Pulmonary artery endothelial cell (primary cell): Measurements from ENCODE around the gene SRSF12. TPM values are rescaled to one million over a fixed set of nuclear protein-coding genes. Genes with fewer than 3 reads are reported as not detected.
"Not testable (repeated sequence)": the region's sequence is repeated elsewhere in the genome, so short reads cannot be mapped to it uniquely, and the experiment has no call there.

Experiments
- DNase-seq: peaks from one replicate; pipeline ENCODE4 v3.0.0-alpha.2; 2011; ENCODE audit warnings: low read depth, low spot score
- total RNA-seq: library from RNA; depleted of rRNA; stranded (reverse); fragments of >200 nt; gene quantifications from 2 replicates; pipeline ENCODE4 v1.2.3, GENCODE V29; 2014

Gene SRSF12
- total RNA-seq, 1 donor from 2014 or later = 0.46 TPM

DNA sequence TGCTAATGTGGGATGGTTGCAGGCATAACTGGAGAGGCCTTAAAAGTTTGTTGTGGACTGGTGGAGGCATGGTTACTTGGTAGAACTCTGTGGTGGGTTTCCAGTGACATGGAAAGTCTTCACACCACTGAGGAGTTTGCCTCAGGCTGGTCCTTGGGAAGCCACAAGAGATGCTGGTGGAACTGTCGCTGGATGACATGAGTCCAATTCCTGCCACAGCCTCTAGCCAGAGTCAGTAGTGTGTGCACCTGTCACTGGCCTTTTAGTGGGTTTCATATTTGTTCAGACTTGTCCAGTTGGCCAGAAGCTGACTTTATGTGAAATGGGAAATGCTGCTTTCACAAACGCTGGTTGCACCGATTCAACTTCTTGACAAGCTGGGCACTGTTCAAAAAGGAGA, 13.7 kb upstream of the SRSF12 start:
- DNase-seq = no peak

DNA sequence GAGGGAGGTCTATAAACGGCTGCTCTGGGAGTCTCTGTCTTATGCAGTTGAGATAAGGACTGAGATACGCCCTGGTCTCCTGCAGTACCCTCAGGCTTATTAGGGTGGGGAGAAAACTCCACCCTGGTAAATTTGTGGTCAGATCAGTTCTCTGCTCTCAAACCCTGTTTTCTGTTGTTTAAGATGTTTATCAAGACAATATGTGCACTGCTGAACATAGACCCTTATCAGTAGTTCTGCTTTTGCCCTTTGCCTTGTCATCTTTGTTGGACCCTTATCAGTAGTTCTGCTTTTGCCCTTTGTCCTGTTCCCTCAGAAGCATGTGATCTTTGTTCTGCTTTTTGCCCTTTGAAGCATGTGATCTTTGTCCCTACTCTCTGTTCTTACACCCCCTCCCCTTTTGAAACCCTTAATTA, 10.4 kb upstream of the SRSF12 start:
- DNase-seq = not testable (repeated sequence)

GRCh38 chr6:89122625-89123024, 4.8 kb upstream of the SRSF12 start:
- no peak for DNase-seq

DNA sequence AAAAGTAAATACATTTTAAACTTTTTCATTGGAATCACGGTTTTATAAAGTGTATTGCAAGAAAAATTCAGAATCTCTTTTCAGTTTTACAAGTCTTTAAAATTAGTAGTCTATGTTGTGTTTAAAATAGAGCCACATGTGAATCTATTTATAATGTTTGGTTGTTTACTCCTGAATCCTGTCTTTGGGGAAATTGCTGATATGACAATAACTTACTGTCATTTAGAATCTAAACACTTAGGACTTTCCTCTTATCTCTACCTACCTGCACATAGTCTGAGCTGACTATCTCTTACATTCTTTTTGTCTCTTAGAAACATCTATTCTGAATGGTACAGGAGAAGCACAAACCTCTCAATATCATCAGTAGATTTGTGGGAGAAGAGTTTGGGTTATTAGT, 4.1 kb upstream of the SRSF12 start:
- DNase-seq = no peak

GRCh38 chr6:89120371-89120770, 2.5 kb upstream of the SRSF12 start:
- DNase-seq = no peak

GRCh38 chr6:89118931-89119330, 1.1 kb upstream of the SRSF12 start:
- no peak for DNase-seq

DNA sequence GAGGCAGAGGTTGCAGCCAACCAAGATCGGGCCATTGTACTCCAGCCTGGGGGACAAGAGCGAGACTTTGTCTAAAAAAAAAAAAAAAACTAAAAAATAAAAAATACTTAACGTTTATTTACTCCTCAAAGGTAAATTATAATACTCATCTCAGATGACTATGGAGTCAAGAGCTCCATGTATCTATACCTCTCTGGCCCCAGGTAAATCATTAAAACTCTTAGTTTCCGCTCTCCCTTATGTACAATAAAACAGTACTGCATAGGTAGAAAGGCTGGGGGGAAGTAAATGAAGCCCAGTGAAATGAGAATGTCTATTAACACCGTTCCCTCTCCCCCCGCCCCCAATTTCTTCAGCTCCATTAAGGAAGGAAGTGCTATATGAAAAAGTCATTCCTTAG, 1.2 kb downstream of the SRSF12 start:
- DNase-seq = no peak

- DNase-seq = no peak
Observed at GRCh38 chr6:89111933-89112332, 5.9 kb downstream of the SRSF12 start.

DNA sequence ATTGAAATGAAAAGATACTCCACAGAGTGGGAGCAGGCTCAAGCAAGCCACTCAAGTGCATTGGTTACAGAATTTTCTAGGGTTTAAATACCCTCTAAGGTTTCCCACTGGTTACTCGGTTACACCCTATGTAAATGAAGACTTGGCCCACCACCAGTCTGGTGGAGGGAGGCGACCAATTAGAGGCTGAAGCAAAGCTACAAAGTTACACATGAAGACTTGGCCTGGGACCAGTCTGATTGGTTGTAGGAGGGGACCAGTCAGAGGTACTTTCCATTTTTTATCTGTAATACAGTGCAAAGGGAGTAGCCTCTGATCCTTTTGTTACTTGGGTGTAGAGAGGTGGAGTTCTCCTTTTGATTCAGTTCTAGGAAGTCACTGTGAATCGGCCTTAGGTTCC, 7.6 kb downstream of the SRSF12 start:
- no peak for DNase-seq

- no peak for DNase-seq
Observed at GRCh38 chr6:89100114-89100513, 17.8 kb downstream of the SRSF12 start.

DNA sequence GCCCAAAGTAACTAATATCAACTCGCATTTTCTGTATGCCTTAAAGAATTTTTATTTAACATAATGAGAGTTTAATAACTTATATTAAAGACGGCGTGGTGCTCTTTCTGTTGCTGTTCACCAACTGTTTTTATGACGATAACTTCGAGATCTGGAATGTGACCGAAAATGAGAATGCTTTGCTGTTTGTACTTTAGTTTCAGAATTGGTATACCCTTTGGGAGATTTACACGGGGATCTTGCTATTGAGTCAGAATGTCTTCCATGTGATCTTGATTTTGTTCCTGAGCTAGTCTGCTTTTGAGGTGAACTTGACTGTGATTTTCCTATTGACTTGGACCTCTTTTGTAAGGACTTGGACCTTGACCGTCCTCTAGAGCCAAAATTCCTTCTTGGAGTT, 19.4 kb downstream of the SRSF12 start:
- no peak for DNase-seq

GRCh38 chr6:89087881-89088280, 30.0 kb downstream of the SRSF12 start:
- DNase-seq = no peak

DNA sequence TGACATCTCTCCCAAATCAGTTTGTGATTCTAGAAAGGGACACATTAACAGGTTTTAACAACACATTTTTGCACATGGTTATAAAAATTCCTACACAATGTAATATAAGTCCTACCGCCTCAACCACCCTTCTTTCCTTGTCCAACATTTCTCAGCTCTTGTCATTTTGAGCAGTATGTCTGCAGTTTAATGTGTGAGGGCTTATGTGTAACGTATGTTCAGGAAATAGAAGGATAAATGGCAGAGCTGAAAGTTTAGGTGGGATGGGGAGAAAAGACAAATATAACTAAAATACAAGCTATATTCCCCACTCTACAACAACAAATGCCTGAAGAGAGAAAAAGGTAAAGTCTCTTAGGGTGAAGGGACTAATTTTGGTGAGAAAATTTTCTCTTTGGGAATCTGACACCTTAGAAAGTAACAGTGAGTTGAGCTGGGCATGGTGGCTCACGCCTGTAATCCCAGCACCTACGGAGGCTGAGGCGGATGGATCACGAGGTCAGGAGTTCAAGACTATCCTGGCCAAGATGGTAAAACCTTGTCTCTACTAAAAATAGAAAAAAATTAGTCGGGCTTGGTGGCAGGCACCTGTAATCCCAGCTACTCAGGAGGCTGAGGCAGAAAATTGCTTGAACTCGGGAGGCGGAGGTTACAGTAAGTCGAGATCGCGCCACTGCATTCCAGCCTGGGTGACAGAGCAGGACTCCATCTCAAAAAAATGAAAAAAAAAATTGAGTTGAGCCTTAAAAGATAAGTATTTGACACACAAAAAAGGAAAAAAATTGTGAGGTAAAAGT, 32.3 kb downstream of the SRSF12 start:
- no peak for DNase-seq

DNA sequence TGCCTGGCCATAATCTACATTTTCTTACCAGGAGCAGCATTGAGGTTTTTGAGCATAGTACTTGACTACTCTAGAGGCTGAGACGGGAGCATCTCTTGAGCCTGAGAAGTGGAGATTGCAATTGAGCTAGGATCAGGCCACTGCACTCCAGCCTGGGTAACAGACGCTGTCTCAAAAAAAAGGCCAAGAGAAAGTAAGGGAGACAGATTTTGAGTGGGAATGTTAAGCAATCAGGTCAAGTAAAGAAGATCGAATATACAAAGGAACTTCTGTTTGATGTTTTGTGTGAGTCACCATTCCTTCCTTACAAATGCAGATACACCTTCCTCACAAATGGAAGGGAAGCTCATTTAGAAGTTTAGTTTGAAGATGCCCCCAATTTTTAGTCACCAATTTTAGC, 32.9 kb downstream of the SRSF12 start:
- no peak for DNase-seq

DNA sequence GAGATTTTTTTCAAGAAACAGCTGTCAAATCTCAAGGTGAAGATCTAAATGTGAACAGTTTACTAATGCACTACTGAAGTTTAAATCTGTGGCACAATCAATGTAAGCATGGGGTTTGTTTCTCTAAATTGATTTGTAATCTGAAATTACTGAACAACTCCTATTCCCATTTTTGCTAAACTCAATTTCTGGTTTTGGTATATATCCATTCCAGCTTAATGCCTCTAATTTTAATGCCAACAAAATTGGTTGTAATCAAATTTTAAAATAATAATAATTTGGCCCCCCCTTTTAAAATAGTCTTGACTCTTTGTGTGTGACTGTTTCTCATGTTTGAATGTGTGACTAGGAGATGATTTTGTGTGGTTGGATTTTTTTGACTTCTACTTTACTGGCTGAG, 33.3 kb downstream of the SRSF12 start:
- DNase-seq = no peak

- no peak for DNase-seq
Observed at GRCh38 chr6:89082486-89082891, 35.4 kb downstream of the SRSF12 start.

GRCh38 chr6:89081423-89082322, 36.2 kb downstream of the SRSF12 start:
- peak; percentile 93 for DNase-seq

DNA sequence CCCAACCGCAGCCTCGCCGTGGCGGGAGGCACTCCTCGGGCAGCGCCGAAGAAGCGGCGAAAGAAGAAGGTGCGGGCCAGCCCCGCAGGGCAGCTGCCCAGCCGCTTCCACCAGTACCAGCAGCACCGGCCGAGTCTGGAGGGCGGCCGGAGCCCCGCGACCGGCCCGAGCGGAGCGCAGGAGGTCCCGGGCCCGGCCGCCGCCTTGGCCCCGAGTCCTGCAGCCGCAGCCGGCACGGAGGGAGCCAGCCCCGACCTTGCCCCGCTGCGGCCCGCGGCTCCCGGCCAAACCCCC, 36.8 kb downstream of the SRSF12 start:
- DNase-seq = no peak

GRCh38 chr6:89080281-89081128, 37.4 kb downstream of the SRSF12 start, which contains the start of gene PNRC1:
Gene PNRC1, plus strand, starts transcription at chr6:89080751. Its CDS starts 144 bp downstream, at chr6:89080895.
- DNase-seq = peak; percentile 97

DNA sequence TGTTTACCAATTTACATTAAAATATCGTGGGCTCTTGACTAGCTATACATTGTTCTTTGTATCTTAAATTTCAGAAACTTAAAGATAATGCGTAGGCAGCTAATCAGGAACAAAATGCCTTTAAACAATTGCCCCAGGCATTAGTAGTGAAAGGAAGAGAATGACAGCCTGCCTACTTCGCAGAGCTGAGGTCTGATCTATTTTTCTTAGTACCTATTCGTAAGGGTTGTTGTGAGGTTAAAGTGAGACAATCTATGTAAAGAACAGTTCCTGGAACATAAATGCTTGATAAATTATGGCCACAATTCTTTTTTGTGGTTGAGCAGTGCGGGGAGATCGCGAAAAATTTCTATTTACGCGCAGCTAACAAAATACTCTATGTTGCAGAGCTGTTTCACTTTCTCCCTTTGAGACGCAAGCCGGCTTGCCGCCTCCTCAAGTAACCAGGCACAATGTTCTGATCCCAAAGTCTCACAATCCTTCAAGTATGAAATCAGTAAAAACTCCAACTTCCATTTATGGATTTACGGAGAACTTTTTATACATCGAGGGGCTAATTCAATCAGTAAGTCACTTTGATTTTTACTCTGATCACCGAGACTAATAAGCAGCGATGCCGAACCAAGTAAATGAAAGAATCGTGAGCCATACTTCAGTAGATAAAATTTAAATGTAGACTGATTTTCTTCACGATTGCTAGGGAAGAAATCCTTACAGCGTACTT, 38.2 kb downstream of the SRSF12 start:
- peak; percentile 32 for DNase-seq

- no peak for DNase-seq
Observed at GRCh38 chr6:89073840-89074239, 44.0 kb downstream of the SRSF12 start.
